K562 (cell line): ENCODE measurements around the gene FKBP8. TPM values are rescaled to one million over a fixed set of nuclear protein-coding genes. Genes with fewer than 3 reads are reported as not detected.
A peak's percentile ranks its signal among the peaks of the same experiment; 100 is the strongest.

Source experiments
- C11orf30 ChIP-seq: fragments of 450-650 bp; IDR thresholded peaks from 2 replicates; pipeline ENCODE4 v1.6.1; 2016; ENCODE audit warnings: low read depth, mild to moderate bottlenecking
- CLOCK ChIP-seq: fragments of 250-450 bp; sonication (Bioruptor Pico); IDR thresholded peaks from 2 replicates; pipeline ENCODE4 v1.4.0; 2020; ENCODE audit warnings: mild to moderate bottlenecking, moderate library complexity, borderline replicate concordance
- COPS2 ChIP-seq: fragments of 450-650 bp; conservative IDR thresholded peaks from 2 replicates; pipeline ENCODE4 v1.6.1; 2016; ENCODE audit warnings: mild to moderate bottlenecking, moderate library complexity
- HDGF ChIP-seq: fragments of 450-650 bp; IDR thresholded peaks from 2 replicates; pipeline ENCODE4 v1.6.1; 2016
- NFXL1 ChIP-seq: fragments of 450-650 bp; formaldehyde crosslinking; IDR thresholded peaks from 2 replicates; pipeline ENCODE4 v1.4.0; 2021; ENCODE audit warnings: mild to moderate bottlenecking
- NONO ChIP-seq, 2 experiments: fragments of 200-400 bp in 1 of 2; fragments of 450-650 bp in 1 of 2; formaldehyde crosslinking in 1 of 2; IDR thresholded peaks; 2 replicates each; pipeline ENCODE4 v1.6.1; 2017; ENCODE audit warnings: low read depth in 2 of 2, mild to moderate bottlenecking in 2 of 2, moderate library complexity in 2 of 2, low read length in 1 of 2
- NR2C2 ChIP-seq, 2 experiments: fragments of 200-800 bp in 1 of 2; sonication (Bioruptor generic) in 1 of 2; sonication (generic) in 1 of 2; formaldehyde crosslinking in 1 of 2; IDR thresholded peaks; 2 replicates each; pipeline versions ENCODE4 v1.6.1 to v1.8.0; 2016 to 2022; ENCODE audit warnings: mild to moderate bottlenecking in 1 of 2, missing compliant biosample characterization in 1 of 2, missing genetic modification characterization in 1 of 2, missing genetic modification reagents in 1 of 2
- SIN3B ChIP-seq: fragments of 450-650 bp; IDR thresholded peaks from 2 replicates; pipeline ENCODE4 v1.6.1; 2017; ENCODE audit warnings: low read depth, mild to moderate bottlenecking, moderate library complexity
- ZNF79 ChIP-seq: fragments of 250-450 bp; sonication (Bioruptor Pico); IDR thresholded peaks from 2 replicates; pipeline ENCODE4 v1.4.0; 2020; ENCODE audit warnings: low read depth, mild to moderate bottlenecking, moderate library complexity
- polyA plus RNA-seq, 8 experiments: library from polyadenylated mRNA; depleted of rRNA in 4 of 8; stranded (reverse) in 5 of 8; unstranded in 3 of 8; fragments of >200 nt; fragmentation: Nextera tagmentation in 2 of 8; fragmentation: Illumina TruSeq in 1 of 8; extraction: Ambion mirVana in 2 of 8; extraction: Trizol in 1 of 8; gene quantifications; 2 replicates each; pipeline versions ENCODE4 v1.2.1 to v1.2.3, GENCODE V29; 2011 to 2014; ENCODE audit warnings: inconsistent platforms in 1 of 8, missing spikeins in 1 of 8
- total RNA-seq, 7 experiments: library from RNA; depleted of rRNA in 6 of 7; stranded (reverse); fragments of >200 nt in 6 of 7; fragmentation: Illumina TruSeq in 2 of 7; extraction: Trizol in 2 of 7; gene quantifications; 2 replicates each; pipeline versions ENCODE4 v1.2.1 to v1.2.3, GENCODE V29; 2011 to 2021; ENCODE audit warnings: low replicate concordance in 1 of 7
- TF ChIP-seq, protein P1 (sequence below): sonication (generic); formaldehyde crosslinking; IDR thresholded peaks from 2 replicates; pipeline ENCODE4 v1.8.0; 2023; ENCODE audit warnings: mild to moderate bottlenecking, missing genetic modification reagents
- TF ChIP-seq, protein P2 (sequence below), 3 experiments: fragments of 200-800 bp in 1 of 3; sonication (Bioruptor generic) in 1 of 3; sonication (generic) in 1 of 3; formaldehyde crosslinking in 1 of 3; IDR thresholded peaks; 2 replicates each; pipeline versions ENCODE4 v1.6.1 to v1.8.0; 2016 to 2022; ENCODE audit warnings: mild to moderate bottlenecking in 2 of 3, missing compliant biosample characterization in 2 of 3, missing genetic modification characterization in 2 of 3, missing genetic modification reagents in 1 of 3
- TF ChIP-seq, protein P3 (sequence below): sonication (generic); formaldehyde crosslinking; IDR thresholded peaks from 2 replicates; pipeline ENCODE4 v1.8.1; 2023; ENCODE audit warnings: missing genetic modification reagents, mild to moderate bottlenecking, borderline replicate concordance

Gene FKBP8
- total and polyA plus RNA-seq, 9 of the 15 experiments (the other 6 are each of a cell fraction or from before 2014, with no cell fraction given): 0.46 to 236 (median 104) TPM

DNA sequence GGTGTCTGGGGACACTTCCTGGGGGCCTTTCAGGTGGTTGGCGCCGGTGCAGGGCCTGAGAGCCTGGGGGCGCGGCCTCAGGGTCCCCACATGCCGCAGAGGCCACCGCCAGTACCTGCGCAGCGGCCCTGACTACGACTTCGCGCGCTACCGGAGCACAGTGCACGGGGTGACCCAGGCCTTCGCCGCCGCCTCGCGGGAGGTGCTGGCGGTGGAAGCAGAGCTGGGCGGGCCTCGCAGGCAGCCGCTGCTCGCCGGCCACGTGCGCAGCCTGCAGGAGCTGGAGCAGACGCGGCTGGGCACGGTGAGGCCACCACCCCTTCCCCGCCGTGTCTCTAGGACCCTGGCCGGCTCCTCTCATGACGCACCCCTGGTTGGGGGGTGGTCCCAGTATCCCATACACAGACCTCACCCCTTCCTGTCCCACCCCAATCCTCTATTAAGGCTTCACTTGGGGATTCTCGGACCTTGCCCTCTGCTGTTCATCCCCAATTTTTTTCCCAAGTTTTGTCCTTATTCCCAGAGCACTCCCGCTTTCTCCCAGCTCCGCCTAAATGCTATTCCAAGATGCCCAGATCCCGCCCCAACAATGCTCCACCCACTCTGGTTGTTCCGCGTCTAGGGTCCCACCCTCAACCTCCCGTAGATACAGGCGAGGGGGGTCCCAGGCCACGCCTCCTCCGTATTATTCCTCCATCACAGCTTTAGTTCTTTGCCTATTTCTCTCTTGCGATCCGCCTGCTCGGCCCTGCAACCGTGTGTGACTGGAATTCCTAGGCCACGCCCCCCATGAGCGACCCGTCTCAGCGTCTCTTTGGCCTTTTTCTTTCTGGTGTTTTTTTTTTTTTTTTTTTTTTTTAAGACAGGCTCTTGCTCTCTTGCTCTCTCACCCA is 46.3 kb upstream of the FKBP8 start (continued):
- TF ChIP-seq, protein P1, sequence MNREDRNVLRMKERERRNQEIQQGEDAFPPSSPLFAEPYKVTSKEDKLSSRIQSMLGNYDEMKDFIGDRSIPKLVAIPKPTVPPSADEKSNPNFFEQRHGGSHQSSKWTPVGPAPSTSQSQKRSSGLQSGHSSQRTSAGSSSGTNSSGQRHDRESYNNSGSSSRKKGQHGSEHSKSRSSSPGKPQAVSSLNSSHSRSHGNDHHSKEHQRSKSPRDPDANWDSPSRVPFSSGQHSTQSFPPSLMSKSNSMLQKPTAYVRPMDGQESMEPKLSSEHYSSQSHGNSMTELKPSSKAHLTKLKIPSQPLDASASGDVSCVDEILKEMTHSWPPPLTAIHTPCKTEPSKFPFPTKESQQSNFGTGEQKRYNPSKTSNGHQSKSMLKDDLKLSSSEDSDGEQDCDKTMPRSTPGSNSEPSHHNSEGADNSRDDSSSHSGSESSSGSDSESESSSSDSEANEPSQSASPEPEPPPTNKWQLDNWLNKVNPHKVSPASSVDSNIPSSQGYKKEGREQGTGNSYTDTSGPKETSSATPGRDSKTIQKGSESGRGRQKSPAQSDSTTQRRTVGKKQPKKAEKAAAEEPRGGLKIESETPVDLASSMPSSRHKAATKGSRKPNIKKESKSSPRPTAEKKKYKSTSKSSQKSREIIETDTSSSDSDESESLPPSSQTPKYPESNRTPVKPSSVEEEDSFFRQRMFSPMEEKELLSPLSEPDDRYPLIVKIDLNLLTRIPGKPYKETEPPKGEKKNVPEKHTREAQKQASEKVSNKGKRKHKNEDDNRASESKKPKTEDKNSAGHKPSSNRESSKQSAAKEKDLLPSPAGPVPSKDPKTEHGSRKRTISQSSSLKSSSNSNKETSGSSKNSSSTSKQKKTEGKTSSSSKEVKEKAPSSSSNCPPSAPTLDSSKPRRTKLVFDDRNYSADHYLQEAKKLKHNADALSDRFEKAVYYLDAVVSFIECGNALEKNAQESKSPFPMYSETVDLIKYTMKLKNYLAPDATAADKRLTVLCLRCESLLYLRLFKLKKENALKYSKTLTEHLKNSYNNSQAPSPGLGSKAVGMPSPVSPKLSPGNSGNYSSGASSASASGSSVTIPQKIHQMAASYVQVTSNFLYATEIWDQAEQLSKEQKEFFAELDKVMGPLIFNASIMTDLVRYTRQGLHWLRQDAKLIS (CRISPR knock-in tag): peak; percentile 36
- TF ChIP-seq, protein P2, sequence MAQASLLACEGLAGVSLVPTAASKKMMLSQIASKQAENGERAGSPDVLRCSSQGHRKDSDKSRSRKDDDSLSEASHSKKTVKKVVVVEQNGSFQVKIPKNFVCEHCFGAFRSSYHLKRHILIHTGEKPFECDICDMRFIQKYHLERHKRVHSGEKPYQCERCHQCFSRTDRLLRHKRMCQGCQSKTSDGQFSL (CRISPR knock-in tag; IDR thresholded peaks at IDR 0.05): 0 out of 2 replicates have a peak, but pooled peaks have one; percentile 16
- TF ChIP-seq, protein P2 (tag; IDR thresholded peaks at IDR 0.05): no peak
- TF ChIP-seq COPS2 (no peak), CLOCK (CRISPR knock-in tag) (no peak), NR2C2 (CRISPR knock-in tag; IDR thresholded peaks at IDR 0.05) (peak; percentile 76), NR2C2 (tag; IDR thresholded peaks at IDR 0.05) (peak; percentile 69; the same call in 1 of the 2 replicates), SIN3B (no peak), ZNF79 (no peak), HDGF (0 out of 2 replicates have a peak, but pooled peaks have one; percentile 62), NONO (IDR thresholded peaks at IDR 0.05; ENCODE audit: low read depth in 2 of 2, low read length in 1 of 2) (no peak), C11orf30 (no peak), NFXL1 (no peak)
- TF ChIP-seq, protein P3, sequence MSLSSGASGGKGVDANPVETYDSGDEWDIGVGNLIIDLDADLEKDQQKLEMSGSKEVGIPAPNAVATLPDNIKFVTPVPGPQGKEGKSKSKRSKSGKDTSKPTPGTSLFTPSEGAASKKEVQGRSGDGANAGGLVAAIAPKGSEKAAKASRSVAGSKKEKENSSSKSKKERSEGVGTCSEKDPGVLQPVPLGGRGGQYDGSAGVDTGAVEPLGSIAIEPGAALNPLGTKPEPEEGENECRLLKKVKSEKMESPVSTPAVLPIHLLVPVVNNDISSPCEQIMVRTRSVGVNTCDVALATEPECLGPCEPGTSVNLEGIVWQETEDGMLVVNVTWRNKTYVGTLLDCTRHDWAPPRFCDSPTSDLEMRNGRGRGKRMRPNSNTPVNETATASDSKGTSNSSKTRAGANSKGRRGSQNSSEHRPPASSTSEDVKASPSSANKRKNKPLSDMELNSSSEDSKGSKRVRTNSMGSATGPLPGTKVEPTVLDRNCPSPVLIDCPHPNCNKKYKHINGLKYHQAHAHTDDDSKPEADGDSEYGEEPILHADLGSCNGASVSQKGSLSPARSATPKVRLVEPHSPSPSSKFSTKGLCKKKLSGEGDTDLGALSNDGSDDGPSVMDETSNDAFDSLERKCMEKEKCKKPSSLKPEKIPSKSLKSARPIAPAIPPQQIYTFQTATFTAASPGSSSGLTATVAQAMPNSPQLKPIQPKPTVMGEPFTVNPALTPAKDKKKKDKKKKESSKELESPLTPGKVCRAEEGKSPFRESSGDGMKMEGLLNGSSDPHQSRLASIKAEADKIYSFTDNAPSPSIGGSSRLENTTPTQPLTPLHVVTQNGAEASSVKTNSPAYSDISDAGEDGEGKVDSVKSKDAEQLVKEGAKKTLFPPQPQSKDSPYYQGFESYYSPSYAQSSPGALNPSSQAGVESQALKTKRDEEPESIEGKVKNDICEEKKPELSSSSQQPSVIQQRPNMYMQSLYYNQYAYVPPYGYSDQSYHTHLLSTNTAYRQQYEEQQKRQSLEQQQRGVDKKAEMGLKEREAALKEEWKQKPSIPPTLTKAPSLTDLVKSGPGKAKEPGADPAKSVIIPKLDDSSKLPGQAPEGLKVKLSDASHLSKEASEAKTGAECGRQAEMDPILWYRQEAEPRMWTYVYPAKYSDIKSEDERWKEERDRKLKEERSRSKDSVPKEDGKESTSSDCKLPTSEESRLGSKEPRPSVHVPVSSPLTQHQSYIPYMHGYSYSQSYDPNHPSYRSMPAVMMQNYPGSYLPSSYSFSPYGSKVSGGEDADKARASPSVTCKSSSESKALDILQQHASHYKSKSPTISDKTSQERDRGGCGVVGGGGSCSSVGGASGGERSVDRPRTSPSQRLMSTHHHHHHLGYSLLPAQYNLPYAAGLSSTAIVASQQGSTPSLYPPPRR (CRISPR knock-in tag): 0 out of 2 replicates have a peak, but pooled peaks have one; percentile 54
